Lower leg skin (tissue), 3 donors: ENCODE measurements around the gene SLC2A11.

Experiments used
- POLR2A ChIP-seq, 2 donors: fragments of 450-650 bp; IDR thresholded peaks; one replicate each; pipeline ENCODE4 v1.6.1; 2016 to 2017; ENCODE audit warnings: antibody characterized with exemption in 2 of 2, mild to moderate bottlenecking in 1 of 2, moderate library complexity in 1 of 2
- TF ChIP-seq, protein P1 (sequence below), 3 donors: fragments of 450-650 bp; IDR thresholded peaks; one replicate each; pipeline ENCODE4 v1.5.1; 2016; ENCODE audit warnings: antibody characterized with exemption in 3 of 3, mild to moderate bottlenecking in 3 of 3, moderate library complexity in 2 of 3

- TF ChIP-seq POLR2A (IDR thresholded peaks at IDR 0.05): no peak
- TF ChIP-seq, protein P1, sequence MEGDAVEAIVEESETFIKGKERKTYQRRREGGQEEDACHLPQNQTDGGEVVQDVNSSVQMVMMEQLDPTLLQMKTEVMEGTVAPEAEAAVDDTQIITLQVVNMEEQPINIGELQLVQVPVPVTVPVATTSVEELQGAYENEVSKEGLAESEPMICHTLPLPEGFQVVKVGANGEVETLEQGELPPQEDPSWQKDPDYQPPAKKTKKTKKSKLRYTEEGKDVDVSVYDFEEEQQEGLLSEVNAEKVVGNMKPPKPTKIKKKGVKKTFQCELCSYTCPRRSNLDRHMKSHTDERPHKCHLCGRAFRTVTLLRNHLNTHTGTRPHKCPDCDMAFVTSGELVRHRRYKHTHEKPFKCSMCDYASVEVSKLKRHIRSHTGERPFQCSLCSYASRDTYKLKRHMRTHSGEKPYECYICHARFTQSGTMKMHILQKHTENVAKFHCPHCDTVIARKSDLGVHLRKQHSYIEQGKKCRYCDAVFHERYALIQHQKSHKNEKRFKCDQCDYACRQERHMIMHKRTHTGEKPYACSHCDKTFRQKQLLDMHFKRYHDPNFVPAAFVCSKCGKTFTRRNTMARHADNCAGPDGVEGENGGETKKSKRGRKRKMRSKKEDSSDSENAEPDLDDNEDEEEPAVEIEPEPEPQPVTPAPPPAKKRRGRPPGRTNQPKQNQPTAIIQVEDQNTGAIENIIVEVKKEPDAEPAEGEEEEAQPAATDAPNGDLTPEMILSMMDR (IDR thresholded peaks at IDR 0.05): no peak
Observed at GRCh38 chr22:23901600-23901999, 43.9 kb downstream of the SLC2A11 start.
